IPS-18a (cell line): ENCODE results near the gene PADI6.
"Not testable (repeated sequence)": the region's sequence is repeated elsewhere in the genome, so short reads cannot be mapped to it uniquely, and the experiment has no call there.

Experiments used
- H3K27ac ChIP-seq: one replicate; pipeline ENCODE4 v1.5.1; 2013; ENCODE audit warnings: low read length
- H3K27me3 ChIP-seq: one replicate; pipeline ENCODE4 v1.6.1; 2013; ENCODE audit warnings: mild to moderate bottlenecking, low read length; ENCODE audit not compliant: control insufficient read depth, insufficient read depth
- H3K36me3 ChIP-seq: one replicate; pipeline ENCODE4 v1.6.1; 2013; ENCODE audit warnings: low read depth, low read length; ENCODE audit not compliant: control insufficient read depth
- H3K4me1 ChIP-seq: one replicate; pipeline ENCODE4 v1.6.1; 2013; ENCODE audit warnings: low read depth, low read length; ENCODE audit not compliant: control insufficient read depth
- H3K4me3 ChIP-seq: one replicate; pipeline ENCODE4 v1.5.1; 2013; ENCODE audit warnings: low read length
- H3K9ac ChIP-seq: one replicate; pipeline ENCODE4 v1.6.1; 2013; ENCODE audit warnings: mild to moderate bottlenecking, low read length, moderate library complexity
- H3K9me3 ChIP-seq: one replicate; pipeline ENCODE4 v1.6.1; 2013; ENCODE audit warnings: low read depth, low read length; ENCODE audit not compliant: control insufficient read depth

The PADI6 gene

GRCh38 chr1:17392199-17392740 lies 20.3 kb downstream of the PADI6 start:
- no peak overlapping the region for H3K27ac ChIP-seq
- H3K36me3 ChIP-seq: no peaks in the 10 kb centered on the region
- no peaks in the 10 kb centered on the region for H3K4me1 ChIP-seq
- H3K9ac ChIP-seq: no peak overlapping the region
- no peaks in the 10 kb centered on the region for H3K9me3 ChIP-seq
- H3K27me3 ChIP-seq: no peaks in the 10 kb centered on the region
- H3K4me3 ChIP-seq: no peak overlapping the region

DNA sequence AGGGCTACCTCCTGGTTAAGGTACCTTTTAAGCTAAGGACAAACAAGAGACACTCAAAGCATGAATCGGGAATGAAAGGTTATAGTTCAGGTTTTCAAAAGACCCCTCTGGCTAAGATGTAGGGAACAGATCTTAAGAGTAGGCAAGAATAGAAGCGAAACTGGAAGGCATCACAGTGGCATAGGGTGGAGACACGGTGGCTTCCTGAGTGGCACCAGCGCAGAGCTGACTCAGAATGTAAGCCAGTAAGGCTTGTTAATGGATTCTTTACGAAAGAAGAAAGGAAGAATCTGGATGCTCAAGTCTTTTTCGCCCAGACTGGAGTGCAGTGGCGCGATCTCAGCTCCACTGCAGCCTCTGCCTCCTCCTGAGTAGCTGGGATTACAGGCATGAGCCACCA lies 21.2 kb downstream of the PADI6 start:
- Histone ChIP-seq H3K27ac (no peak overlapping the region), H3K4me3 (no peak overlapping the region), H3K4me1 (no peaks in the 10 kb centered on the region), H3K9me3 (no peaks in the 10 kb centered on the region), H3K27me3 (no peaks in the 10 kb centered on the region), H3K36me3 (no peaks in the 10 kb centered on the region), H3K9ac (no peak overlapping the region)

DNA sequence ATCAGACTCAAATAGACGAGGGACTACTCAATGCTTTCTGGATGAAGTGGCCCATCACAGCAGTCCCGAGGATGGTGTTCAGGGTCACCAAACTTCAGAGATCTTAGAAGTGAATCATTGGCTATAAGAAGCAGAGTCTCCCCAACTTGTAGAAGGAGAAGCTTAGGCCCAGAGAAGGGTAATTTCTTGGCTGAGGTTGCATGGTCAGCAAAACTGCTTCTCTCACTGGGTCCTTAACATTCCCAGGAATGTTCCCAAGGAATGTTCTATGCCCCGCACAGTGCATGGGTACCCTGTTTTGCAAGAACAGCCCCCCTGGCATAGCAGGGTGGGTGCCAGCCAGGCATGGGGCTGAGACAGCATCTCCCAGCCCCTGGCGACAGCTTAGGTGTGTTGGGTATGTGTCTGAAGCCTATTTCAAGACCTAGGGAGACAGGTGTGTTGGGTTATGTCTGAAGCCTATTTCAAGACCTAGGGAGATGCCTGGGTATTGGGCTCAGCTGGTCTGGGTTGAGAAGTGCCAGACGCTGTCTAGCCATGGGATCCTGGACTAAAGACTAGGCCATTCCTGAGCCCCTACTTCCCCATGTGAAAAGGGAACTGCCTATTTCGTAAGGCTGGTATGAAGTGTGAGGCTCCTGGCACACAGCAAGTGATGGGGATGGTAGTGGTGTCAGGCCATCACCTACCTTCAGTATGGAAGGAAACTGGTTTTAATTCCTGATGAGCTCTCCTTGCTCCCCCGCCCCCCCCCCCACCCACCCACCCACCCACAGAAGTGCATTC lies 26.1 kb downstream of the PADI6 start:
- Histone ChIP-seq H3K4me1 (no peaks in the 10 kb centered on the region), H3K9ac (no peak overlapping the region), H3K36me3 (no peaks in the 10 kb centered on the region), H3K27ac (no peak overlapping the region), H3K4me3 (no peak overlapping the region), H3K27me3 (no peaks in the 10 kb centered on the region), H3K9me3 (no peaks in the 10 kb centered on the region)

DNA sequence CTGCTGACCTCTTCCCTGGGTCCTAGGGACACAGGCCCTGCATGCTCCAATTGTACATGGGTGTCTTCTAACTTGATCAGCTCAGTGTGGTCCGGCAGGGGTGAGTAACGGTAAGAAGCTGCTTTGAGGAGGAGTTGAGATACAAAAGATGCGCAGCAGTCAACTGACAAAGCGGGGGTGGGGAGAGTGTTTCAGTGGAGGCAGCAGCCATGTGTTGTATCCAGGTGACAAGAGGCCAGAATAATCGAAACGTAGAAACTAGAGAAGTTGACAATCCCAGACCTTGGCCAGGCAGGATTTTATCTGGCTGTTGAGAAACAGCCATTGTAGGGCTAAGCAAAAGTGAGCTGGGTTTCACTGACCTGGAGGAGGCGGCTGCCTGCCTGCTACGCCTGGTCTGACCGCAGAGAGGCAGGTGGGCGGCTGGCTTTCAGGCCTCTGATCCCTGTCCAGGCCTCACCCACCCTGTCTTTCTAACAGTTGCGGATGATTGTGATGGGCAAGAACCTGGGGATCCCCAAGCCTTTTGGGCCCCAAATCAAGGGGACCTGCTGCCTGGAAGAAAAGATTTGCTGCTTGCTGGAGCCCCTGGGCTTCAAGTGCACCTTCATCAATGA lies 28.8 kb downstream of the PADI6 start:
- no peaks in the 10 kb centered on the region for H3K9me3 ChIP-seq
- H3K4me1 ChIP-seq: no peaks in the 10 kb centered on the region
- no peak overlapping the region for H3K9ac ChIP-seq
- no peak overlapping the region for H3K4me3 ChIP-seq
- H3K27me3 ChIP-seq: no peaks in the 10 kb centered on the region
- no peaks in the 10 kb centered on the region for H3K36me3 ChIP-seq
- no peak overlapping the region for H3K27ac ChIP-seq

DNA sequence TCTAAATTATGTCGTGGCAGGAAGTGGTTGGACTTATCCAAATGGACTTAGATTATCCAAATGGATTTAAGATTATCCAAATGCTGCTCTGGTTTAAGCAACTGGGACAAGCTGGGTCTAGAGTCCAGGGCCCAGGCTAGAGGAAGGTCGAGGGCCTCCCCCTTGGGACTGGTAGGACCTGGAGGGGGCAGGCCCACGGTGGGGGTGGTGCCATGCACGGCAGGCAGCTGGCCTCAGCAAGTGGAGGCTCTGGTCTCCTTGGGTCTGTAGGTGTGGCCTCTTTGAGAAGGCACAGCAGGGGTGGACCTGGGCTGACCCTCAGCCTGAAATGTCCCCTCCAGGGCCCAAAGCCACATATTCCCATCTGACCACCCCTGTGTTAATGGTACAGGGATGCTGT lies 29.8 kb downstream of the PADI6 start:
- Histone ChIP-seq H3K9me3 (no peaks in the 10 kb centered on the region), H3K4me3 (no peak overlapping the region), H3K36me3 (peaks cover under 1% of the 10 kb centered on the region), H3K4me1 (no peaks in the 10 kb centered on the region), H3K27ac (no peak overlapping the region), H3K9ac (no peak overlapping the region), H3K27me3 (no peaks in the 10 kb centered on the region)

DNA sequence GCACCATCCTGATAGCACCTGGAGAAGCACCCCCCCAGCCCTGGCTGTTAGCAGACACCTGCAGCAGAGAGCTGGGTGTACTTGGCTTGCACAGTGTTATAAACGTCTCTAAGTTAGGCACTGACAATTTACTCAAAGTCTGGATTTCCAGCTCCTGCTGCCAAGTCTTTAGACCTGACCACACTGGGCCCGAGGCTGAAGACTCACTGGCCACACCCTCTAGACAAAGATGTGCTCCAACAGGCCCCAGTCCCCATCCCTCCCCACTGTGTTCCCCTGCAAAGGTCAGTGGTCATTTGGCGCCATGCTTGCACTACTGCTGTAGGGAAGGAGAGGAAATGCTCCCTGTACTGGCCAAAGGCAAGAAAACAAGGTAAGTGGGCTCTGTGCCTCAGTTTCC lies 31.1 kb downstream of the PADI6 start:
- Histone ChIP-seq H3K36me3 (peaks cover 11% of the 10 kb centered on the region), H3K9me3 (no peaks in the 10 kb centered on the region), H3K4me3 (no peak overlapping the region), H3K9ac (no peak overlapping the region), H3K27me3 (no peaks in the 10 kb centered on the region), H3K4me1 (no peaks in the 10 kb centered on the region), H3K27ac (no peak overlapping the region)

- H3K27me3 ChIP-seq: no peaks in the 10 kb centered on the region
- H3K4me1 ChIP-seq: peaks cover 4% of the 10 kb centered on the region
- peaks cover 22% of the 10 kb centered on the region for H3K36me3 ChIP-seq
- H3K27ac ChIP-seq: no peak overlapping the region
- H3K9ac ChIP-seq: no peak overlapping the region
- H3K4me3 ChIP-seq: no peak overlapping the region
- H3K9me3 ChIP-seq: no peaks in the 10 kb centered on the region
Measured at GRCh38 chr1:17404034-17404684, 32.2 kb downstream of the PADI6 start.

DNA sequence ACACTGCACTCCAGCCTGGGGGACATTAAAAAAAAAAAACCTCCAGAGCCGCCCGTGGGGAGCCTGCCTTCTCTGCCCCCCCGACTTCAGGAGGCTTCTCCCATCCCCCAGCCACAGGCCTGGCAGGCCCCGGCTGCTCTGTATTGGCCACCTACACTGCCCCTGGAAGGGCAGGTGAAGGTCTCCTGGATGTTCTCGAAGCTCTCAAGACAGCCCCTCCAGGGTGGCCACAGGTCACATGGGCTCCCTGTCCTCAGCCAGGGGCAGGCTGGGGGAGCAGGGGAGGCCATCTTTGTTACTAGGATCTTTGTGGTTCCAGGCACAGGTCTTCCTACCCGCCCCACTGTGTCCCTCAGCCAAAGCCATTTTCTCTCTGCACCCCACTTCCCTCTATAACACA lies 32.8 kb downstream of the PADI6 start:
- peaks cover 29% of the 10 kb centered on the region for H3K36me3 ChIP-seq
- H3K4me3 ChIP-seq: no peak overlapping the region
- peaks cover 4% of the 10 kb centered on the region for H3K4me1 ChIP-seq
- no peak overlapping the region for H3K9ac ChIP-seq
- no peak overlapping the region for H3K27ac ChIP-seq
- no peaks in the 10 kb centered on the region for H3K27me3 ChIP-seq
- no peaks in the 10 kb centered on the region for H3K9me3 ChIP-seq

GRCh38 chr1:17405898-17406759 lies 34.1 kb downstream of the PADI6 start:
- Histone ChIP-seq H3K9me3 (no peaks in the 10 kb centered on the region), H3K36me3 (peaks cover 42% of the 10 kb centered on the region), H3K4me1 (peaks cover 4% of the 10 kb centered on the region), H3K9ac (no peak overlapping the region), H3K27me3 (no peaks in the 10 kb centered on the region), H3K27ac (no peak overlapping the region), H3K4me3 (no peak overlapping the region)

DNA sequence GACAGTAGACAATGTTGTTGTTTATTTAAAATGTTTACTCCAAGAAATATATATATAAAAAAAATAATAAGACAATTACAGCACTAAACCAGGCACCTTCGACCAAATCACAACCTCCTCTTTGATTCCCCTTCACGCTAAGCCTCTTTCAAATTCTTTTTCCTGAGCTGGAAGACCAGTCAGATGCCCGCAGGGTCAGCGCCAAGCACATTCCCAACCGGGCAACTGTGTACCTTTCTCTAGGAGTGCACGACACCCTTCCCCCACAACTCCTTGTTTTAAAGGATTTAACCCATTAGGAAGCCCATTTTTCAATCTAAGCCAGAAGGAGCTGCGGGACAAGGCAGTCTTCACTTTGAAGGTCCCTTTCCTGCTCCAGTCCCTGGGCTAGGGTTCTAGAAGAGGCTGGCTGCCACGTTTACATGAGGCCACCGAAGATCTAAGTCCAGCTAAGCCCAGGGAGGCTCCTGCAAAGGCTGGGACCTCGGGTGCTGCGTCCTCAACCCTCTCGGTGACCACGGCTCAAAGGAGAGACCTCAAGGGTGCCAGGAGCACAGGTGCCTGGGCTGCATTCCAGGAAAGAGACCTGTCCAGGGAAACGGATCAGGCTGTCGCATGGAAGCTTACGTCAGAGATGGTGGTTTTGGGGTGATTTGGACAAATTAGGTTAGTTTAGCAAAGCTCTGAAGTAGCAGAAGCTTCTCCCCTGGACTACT lies 34.9 kb downstream of the PADI6 start:
- H3K9ac ChIP-seq, H3K27ac ChIP-seq, H3K9me3 ChIP-seq, H3K27me3 ChIP-seq, H3K4me1 ChIP-seq, H3K4me3 ChIP-seq: not testable (repeated sequence)
- peaks cover 50% of the 10 kb centered on the region for H3K36me3 ChIP-seq
